HG03159 (cell line): Measurements from ENCODE around the gene CLBA1.

Source experiments
- ATAC-seq: cut with Tn5 transposase; IDR thresholded peaks from one replicate; pipeline ENCODE4 v1.9.1; 2021; ENCODE audit warnings: mild to moderate bottlenecking, moderate library complexity; ENCODE audit not compliant: unreplicated experiment

CLBA1 gene

DNA sequence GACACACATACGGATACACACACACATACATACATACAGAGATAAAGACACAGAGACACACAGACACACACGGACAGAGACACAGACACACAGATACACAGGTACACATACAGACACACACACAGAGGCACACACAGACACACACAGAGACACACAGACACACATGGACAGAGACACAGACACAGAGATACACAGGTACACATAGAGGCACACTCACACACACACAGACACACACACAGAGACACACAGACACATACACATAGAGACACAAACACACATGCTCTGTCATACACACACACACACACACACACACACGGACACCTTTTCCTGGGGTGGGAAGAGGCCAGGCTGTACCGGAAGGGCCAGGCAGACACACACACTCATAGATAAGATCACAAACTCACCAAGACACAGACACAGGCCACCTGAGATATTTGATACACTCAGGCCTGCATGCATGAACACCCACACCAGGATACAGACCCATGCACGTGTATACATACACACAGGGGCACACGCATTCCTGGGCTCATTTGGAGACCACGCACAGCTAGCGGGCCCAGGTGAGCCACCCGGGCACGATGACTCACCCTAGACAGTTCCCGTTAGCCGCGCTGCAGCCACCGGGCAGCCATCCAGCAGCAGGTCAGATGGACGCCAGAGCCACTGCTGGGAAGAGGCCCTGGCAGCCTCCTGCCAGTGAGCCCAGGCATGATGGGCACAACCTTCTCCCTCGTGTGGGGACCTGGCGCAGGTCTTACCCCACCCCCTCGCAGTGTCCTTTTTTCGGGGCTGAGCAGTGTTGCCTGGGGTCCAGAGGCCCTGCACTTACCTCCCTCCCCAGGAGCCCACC, 5.6 kb upstream of the CLBA1 start:
- ATAC-seq = no peak

DNA sequence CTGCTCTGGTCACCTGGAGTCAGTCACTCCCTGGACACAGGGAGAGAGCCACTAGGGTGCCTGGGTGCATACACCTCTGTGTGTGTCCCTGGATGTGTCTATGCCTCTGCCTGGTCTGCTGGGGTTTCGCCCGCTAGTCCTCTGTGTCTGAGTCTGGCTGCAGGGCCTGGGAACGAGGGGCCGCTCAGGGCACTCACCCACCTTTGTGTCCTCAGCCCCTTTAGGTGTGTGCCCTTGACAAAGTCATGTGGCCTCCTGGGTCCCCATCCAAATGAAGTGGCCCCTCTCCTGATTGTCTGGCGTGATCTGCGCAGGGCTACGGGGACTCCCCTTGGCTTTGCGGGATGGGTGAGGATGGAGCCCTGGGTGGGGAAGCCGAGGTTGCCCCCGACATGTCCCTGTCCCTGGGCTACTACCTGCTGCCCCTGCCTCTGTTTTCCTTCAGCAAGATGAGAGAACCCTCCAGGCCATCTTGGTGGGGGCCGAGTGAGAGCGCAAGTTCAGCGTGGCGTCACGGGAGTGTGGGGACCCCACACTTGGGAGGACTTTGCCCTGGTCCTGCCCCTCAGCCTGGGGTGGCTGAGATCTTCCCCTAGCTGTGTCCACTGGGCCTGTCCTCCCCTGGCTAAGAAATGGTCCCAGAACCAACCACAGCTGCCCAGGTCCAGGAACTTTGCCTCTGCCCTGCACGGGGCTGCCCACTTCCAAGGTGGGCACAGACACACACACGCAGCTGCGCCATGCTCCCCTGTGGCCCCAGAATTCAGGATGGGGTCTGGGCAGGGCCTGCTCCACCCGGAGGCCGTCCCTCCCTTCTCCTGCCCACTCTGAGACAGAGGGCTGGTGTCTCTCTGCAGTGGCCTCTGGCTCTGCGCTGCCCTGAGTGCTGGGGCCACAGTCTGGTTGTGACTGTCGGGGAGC, 4.7 kb upstream of the CLBA1 start:
- ATAC-seq = no peak

- no peak for ATAC-seq
These were observed 3.7 kb upstream of the CLBA1 start for GRCh38 chr14:104981699-104982541.

DNA sequence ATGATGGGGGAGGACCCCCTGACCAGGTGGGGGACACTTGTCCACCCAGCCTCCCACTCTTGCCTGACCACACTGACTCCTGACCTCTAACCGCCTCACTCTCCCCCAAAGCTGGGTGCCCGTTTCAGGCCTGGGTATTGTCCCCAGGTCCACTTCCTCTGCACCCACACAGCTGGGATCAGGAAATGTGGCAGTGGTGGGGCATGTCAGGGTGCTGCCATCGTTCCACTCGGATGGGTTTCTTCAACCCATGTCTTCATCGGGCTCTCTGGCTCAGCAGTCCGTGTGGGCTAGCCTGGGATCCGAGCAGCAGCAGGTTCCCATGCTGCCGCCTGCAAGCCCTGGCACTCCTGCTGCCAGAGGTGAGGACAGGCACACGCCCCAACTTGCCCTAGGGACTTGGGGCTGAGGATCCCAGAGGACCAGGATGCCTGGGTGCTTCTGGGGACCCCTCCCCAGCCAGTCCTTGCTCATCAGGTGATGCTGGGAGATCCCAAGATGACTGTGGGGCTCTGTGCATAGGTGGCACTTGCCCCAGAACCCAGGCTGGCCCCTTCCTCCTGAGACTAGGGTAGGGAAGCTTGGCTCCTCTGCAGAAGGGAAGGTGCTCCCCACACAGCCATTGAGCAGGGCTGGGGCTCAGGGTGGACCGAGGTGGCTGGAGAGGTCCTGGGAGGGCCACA, 2.9 kb upstream of the CLBA1 start:
- ATAC-seq = no peak

DNA sequence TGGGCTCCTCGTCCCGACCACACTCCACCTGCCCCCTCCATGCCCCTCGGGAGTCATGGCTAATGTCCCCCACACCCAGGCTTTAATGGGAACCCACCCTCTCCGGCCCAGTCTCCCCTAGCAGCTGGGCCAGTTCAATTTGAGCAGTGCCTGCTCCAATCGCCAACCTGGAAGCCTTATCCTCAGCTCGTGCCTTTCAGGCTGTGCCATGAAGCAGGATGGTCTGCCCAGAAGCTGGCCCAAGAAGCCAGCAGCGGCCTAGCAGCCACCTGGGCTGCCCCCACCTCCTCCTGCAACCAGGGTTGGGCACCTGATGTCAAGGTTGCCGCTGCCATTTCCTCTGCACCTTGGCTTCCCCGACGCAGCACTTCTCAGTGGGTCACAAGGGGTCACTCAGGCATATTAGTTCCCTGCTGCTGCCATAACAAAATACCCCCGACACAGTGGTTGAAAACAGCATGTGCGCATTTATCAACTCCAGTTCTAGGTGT, 2.3 kb upstream of the CLBA1 start:
- ATAC-seq = no peak

GRCh38 chr14:104984056-104984894, 1.3 kb upstream of the CLBA1 start:
- no peak for ATAC-seq

GRCh38 chr14:104986487-104987164, 1.0 kb downstream of the CLBA1 start:
- ATAC-seq = no peak

GRCh38 chr14:104989236-104989950, 3.8 kb downstream of the CLBA1 start:
- ATAC-seq = no peak

- no peak for ATAC-seq
These were observed 4.3 kb downstream of the CLBA1 start for GRCh38 chr14:104989951-104990303.

- no peak for ATAC-seq
These were observed 6.3 kb downstream of the CLBA1 start for GRCh38 chr14:104991896-104992230.

- ATAC-seq = no peak
These were observed 6.9 kb downstream of the CLBA1 start for GRCh38 chr14:104992501-104992900.

GRCh38 chr14:104993306-104993705, 7.7 kb downstream of the CLBA1 start:
- ATAC-seq = no peak

GRCh38 chr14:104993808-104994591, 8.4 kb downstream of the CLBA1 start:
- ATAC-seq = no peak

DNA sequence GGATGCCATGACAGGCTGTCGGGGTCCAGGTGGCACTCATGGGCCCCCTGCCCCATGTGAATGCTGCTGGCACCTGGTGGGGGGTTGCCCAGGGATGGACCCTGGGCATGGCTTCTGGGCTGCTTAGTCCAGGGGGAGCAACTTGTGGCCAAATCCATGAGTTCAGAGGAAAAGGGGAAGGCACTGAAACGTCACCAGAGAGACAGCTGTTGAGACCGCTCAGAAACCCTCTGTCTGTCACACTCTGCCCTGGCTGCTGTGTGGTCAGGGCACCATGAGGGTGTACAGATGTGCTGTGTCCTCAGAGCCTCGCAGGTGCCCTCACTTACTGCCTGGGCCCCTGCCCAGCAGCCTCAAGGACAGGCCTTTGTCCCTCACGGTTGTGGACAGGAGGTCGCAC, 9.4 kb downstream of the CLBA1 start:
- no peak for ATAC-seq

GRCh38 chr14:104996032-104996431, 10.4 kb downstream of the CLBA1 start:
- no peak for ATAC-seq

DNA sequence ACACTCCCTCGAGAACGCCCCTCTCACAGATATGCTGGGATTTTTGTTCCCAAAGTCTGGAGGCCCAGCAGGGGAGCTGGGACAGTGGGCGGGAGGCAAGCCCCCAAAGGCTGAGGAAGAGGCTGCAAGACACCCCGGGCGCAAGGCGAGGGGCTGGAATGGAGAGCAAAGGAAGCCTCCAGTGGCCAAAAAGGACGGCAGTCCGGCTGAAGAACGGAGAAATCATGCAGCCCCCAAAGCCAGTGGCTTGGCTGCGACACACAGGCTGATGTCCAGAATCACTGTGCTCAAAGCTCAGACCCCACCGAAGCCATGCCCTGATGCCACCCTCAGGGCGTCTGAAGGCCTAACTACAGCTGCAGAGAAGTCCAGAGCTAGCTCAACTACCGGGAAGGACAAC, 10.9 kb downstream of the CLBA1 start:
- no peak for ATAC-seq

DNA sequence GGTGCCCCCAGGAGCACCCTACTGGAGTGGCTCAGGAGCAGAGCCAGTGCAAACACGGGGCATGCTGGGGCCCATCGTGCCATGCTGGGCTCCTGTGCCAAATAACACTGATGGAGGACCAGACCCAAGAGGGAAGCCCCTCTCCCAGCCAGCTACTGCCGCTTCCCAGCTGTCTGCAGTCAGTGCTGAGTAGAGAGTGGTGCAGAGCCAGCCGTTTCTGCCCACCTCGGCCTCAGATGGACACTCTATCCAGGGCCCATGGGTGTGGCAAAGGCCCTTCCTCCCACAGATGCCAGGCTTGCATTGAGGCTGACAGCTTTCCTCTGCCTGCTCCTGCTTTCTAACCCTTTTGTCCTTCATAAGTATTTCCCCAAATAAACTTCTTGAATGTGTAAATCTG, 13.2 kb downstream of the CLBA1 start:
- ATAC-seq = no peak

GRCh38 chr14:104999361-104999760, 13.8 kb downstream of the CLBA1 start:
- ATAC-seq = no peak
